Transverse colon (tissue), 4 donors: ENCODE measurements around the gene MGAT3. TPM values are rescaled to one million over a fixed set of nuclear protein-coding genes. Genes with fewer than 3 reads are reported as not detected.

ENCODE experiments used
- DNase-seq: peaks from one replicate; pipeline ENCODE4 v3.0.0-alpha.2; 2019
- H3K27ac ChIP-seq, 4 donors: fragments of 200-600 bp; sonication (generic); 2 replicates each; pipeline ENCODE4 v1.5.1; 2016 to 2018; ENCODE audit warnings: inconsistent platforms in 4 of 4
- H3K27me3 ChIP-seq: fragments of 200-600 bp; sonication (generic); 2 replicates; pipeline ENCODE4 v1.5.1; 2017; ENCODE audit warnings: inconsistent platforms
- H3K36me3 ChIP-seq, 4 donors: fragments of 200-600 bp; sonication (generic); 2 replicates each; pipeline ENCODE4 v1.5.1; 2017 to 2019; ENCODE audit warnings: inconsistent platforms in 4 of 4
- H3K4me1 ChIP-seq, 4 donors: fragments of 200-600 bp; sonication (generic); 2 replicates each; pipeline ENCODE4 v1.5.1; 2017 to 2020; ENCODE audit warnings: inconsistent platforms in 4 of 4
- H3K4me3 ChIP-seq, 4 donors: fragments of 200-600 bp; sonication (generic); 1 replicate in 1 of 4; 2 replicates in 3 of 4; pipeline versions ENCODE4 v1.5.1 to v1.6.1; 2017 to 2019; ENCODE audit warnings: inconsistent platforms in 4 of 4
- H3K9me3 ChIP-seq, 2 donors: fragments of 200-600 bp; sonication (generic); 2 replicates each; pipeline ENCODE4 v1.5.1; 2017 to 2019; ENCODE audit warnings: inconsistent platforms in 2 of 2
- EP300 ChIP-seq: sonication (generic); formaldehyde crosslinking; IDR thresholded peaks from one replicate; pipeline ENCODE4 v1.6.1; 2017; ENCODE audit warnings: antibody characterized with exemption, low read depth
- POLR2A ChIP-seq: fragments of 450-650 bp; IDR thresholded peaks from one replicate; pipeline ENCODE4 v1.6.1; 2016; ENCODE audit warnings: antibody characterized with exemption, mild to moderate bottlenecking, moderate library complexity
- POLR2AphosphoS5 ChIP-seq, 3 donors: sonication (generic); formaldehyde crosslinking; IDR thresholded peaks; one replicate each; pipeline ENCODE4 v1.6.1; 2016; ENCODE audit warnings: antibody characterized with exemption in 3 of 3
- WGBS, 2 donors: methylation state at CpG; one replicate each; pipeline ENCODE4 v1.1.5; 2018; ENCODE audit warnings: low coverage in 1 of 2; 5-methylcytosine and 5-hydroxymethylcytosine counted together
- in situ Hi-C, 4 donors: fragments of 200-750 bp; cut with MboI; loops; one replicate each; pipeline versions ENCODE4 v1.15.0 to v1.15.1; 2017; ENCODE audit warnings: low sequenced_read_pairs in 3 of 4, low pct_ligation_motif_present in 1 of 4, low pct_unique_long_range_greater_than_20kb in 1 of 4
- intact Hi-C: fragments of 100-400 bp; cut with DNase I; formaldehyde crosslinking; loops from one replicate; pipeline ENCODE4 v1.15.1; 2023; ENCODE audit warnings: low total_unique reads
- total RNA-seq, 4 donors: library from RNA; depleted of rRNA; stranded (reverse); fragments of >200 nt; gene quantifications; one replicate each; pipeline ENCODE4 v1.1.0, GENCODE V29; 2016
- TF ChIP-seq, protein P1 (sequence below), 5 experiments: fragments of 200-600 bp in 3 of 5; fragments of 450-650 bp in 2 of 5; sonication (generic) in 3 of 5; IDR thresholded peaks; 1 replicate in 2 of 5; 2 replicates in 3 of 5; pipeline ENCODE4 v1.5.1; 2016 to 2017; ENCODE audit warnings: antibody characterized with exemption in 5 of 5, inconsistent platforms in 3 of 5, mild to moderate bottlenecking in 2 of 5, moderate library complexity in 1 of 5

The MGAT3 gene
- total RNA-seq, 4 donors from 2014 or later: 1.2 to 10.1 (median 5.2) TPM

DNA sequence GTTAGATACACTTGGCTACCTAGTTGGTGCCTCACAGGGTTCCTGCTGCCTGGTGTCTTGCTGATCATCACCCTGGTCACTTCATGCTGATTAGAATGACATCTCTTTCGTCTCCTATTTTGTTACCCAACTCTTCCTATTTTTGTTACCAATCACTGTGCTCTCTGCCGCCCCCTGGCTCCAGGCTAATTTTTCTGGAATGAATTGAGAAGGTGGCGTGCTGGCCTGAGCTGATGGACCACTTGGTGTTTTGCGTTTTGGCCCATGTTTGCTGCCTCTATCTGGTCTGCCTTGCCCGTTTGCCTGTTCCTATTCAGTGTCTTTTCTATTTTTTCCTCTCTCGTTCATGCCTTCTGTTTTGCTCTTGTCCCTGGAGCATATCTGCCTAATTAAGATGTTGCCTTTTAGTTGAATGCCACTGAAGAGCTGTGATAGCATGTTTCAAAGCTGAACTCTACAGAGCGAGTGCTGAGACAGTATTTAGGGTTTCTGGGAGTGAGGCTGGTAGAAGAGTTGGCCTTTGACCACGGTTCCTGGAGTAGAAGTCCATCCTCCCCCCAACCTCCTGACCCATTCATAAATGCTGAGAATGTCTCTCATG, 57.7 kb downstream of the MGAT3 start:
- peak; percentile 57 for DNase-seq
- Histone ChIP-seq H3K9me3 (no peaks in the 10 kb centered on the region), H3K27ac (no peak overlapping the region), H3K27me3 (no peaks in the 10 kb centered on the region), H3K36me3 (peaks cover 0 to 58% (median 29%) of the 10 kb centered on the region in 4 donors), H3K4me1 (peaks cover 5 to 15% (median 11%) of the 10 kb centered on the region in 4 donors), H3K4me3 (no peak overlapping the region)
- in situ Hi-C loops (no loop called here), intact Hi-C loops (loop anchor here (10.0 kb wide), 1 partner anchor 110 kb away; no protein-coding TSS in a partner anchor)
- TF ChIP-seq EP300 (no peak), POLR2AphosphoS5 (IDR thresholded peaks at IDR 0.05) (no peak), POLR2A (no peak)
- TF ChIP-seq, protein P1, sequence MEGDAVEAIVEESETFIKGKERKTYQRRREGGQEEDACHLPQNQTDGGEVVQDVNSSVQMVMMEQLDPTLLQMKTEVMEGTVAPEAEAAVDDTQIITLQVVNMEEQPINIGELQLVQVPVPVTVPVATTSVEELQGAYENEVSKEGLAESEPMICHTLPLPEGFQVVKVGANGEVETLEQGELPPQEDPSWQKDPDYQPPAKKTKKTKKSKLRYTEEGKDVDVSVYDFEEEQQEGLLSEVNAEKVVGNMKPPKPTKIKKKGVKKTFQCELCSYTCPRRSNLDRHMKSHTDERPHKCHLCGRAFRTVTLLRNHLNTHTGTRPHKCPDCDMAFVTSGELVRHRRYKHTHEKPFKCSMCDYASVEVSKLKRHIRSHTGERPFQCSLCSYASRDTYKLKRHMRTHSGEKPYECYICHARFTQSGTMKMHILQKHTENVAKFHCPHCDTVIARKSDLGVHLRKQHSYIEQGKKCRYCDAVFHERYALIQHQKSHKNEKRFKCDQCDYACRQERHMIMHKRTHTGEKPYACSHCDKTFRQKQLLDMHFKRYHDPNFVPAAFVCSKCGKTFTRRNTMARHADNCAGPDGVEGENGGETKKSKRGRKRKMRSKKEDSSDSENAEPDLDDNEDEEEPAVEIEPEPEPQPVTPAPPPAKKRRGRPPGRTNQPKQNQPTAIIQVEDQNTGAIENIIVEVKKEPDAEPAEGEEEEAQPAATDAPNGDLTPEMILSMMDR (IDR thresholded peaks at IDR 0.05): peak; percentile 63 to 73 (median 69)
- 5 to 45% methylated on average over 2 to 8 of the region's 8 CpGs for WGBS, 2 donors

DNA sequence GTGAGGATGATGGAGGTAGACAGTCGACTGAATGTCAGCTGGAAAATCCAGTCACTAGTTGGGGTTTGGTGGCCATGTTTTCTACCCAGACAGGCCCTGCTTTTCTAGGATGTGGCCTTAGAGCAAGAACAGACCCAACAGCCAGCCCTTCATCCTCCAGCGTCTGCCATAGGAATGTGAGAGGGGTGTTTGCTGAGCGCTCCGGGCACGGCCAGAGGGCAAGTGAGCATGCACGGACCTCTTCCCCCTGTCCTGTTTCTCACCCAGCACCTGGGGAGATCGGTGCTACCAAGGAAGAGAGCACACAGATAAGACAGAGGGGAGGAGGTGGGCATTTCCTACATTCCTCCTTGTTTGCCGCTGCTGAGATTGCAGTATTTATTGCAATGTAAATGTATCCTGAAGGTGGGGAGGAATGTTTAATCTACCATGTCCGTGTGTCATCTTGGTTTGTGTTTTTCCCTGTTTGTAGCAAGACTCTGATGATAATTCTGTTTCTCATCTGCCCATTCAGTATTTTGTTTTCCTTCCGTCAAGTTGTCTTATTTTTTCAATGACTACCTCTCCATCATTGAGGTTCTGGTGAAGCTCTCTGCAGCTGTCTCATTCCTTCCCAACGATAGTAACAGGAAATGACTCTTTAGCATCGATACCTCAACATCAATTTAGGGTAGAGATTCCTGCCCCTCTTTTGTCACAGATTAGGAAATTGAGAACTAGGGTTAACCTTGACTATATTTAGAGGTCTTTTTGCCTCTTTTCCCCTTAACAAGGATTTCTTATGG, 58.6 kb downstream of the MGAT3 start:
- DNase-seq: no peak
- intact Hi-C loops (loop anchor here (10.0 kb wide), 1 partner anchor 111 kb away; no protein-coding TSS in a partner anchor), in situ Hi-C loops (no loop called here)
- no peak overlapping the region for H3K27ac ChIP-seq
- no peaks in the 10 kb centered on the region for H3K9me3 ChIP-seq
- no peaks in the 10 kb centered on the region for H3K27me3 ChIP-seq
- WGBS, 2 donors: 84 to 85% methylated on average over 5 to 12 of the region's 12 CpGs
- H3K4me3 ChIP-seq: no peak overlapping the region
- peaks cover 5 to 15% (median 11%) of the 10 kb centered on the region in 4 donors for H3K4me1 ChIP-seq
- TF ChIP-seq POLR2A: no peak
- TF ChIP-seq, protein P1 (IDR thresholded peaks at IDR 0.05): no peak
- TF ChIP-seq POLR2AphosphoS5 (IDR thresholded peaks at IDR 0.05): no peak
- TF ChIP-seq EP300: no peak
- peaks cover 0 to 51% (median 24%) of the 10 kb centered on the region in 4 donors for H3K36me3 ChIP-seq

DNA sequence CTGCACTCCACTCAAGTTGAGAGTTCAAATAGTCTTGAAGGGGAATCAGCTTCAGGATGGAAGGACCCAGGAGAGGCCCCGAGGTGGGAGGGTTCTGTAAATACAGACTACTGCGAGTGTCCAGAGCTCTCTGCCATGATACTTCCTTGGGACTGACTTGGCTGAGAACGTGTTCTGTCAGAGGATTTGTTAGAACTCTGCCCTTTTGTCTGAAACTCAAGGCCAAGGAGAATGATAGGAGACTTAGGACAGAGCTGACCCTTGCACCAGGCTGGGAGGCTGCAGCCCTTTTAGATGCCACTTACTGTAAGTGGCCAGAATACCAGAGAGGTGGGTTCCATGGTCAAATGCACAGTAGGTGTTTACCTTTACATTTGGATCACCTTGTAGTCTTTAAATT, 60.7 kb downstream of the MGAT3 start:
- in situ Hi-C loops (no loop called here), intact Hi-C loops (loop anchor here (10.0 kb wide), 1 partner anchor 113 kb away; no protein-coding TSS in a partner anchor)
- Histone ChIP-seq H3K9me3 (no peaks in the 10 kb centered on the region), H3K27ac (no peak overlapping the region), H3K36me3 (peaks cover 0 to 46% (median 22%) of the 10 kb centered on the region in 4 donors), H3K27me3 (no peaks in the 10 kb centered on the region), H3K4me1 (peaks cover 12 to 26% (median 22%) of the 10 kb centered on the region in 4 donors), H3K4me3 (no peak overlapping the region)
- 82 to 88% methylated on average over 2 to 3 of the region's 3 CpGs for WGBS, 2 donors
- DNase-seq: no peak
- no peak for TF ChIP-seq EP300
- TF ChIP-seq POLR2AphosphoS5 (IDR thresholded peaks at IDR 0.05): no peak
- no peak for TF ChIP-seq POLR2A
- TF ChIP-seq, protein P1 (IDR thresholded peaks at IDR 0.05): no peak

DNA sequence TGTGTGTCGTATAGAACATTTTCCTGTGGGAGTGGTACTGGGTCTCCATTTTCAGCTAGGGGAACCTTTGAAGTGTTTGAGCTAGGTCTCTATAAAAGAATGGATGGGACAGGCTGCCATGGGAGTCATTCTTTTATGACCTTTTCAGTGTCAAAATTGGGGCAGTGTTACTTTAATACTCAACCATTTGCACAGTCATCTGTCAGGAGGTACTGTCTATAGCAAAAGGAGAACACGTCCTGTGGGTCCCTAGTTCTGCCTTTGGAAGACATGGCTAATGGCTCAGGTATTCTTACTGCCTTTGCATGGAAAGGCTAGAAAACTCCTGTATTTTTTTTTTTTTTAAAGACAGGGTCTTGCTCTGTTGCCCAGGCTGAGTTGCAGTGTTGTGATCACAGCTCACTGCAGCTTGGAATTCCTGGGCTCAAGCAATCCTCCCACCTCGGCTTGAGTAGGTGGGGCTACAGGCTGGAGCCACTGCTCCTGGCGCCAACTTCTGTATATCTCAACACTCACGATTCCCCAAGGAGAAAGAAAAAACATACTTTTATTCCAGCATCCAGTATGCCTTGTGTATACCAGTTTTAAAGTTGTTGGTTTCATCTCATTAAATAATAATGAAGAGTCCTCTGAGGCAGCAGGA, 61.5 kb downstream of the MGAT3 start:
- in situ Hi-C loops (no loop called here), intact Hi-C loops (loop anchor here (10.0 kb wide), 1 partner anchor 113 kb away; no protein-coding TSS in a partner anchor)
- Histone ChIP-seq H3K27ac (peak overlapping the region; percentile 96 to 100 (median 100)), H3K27me3 (no peaks in the 10 kb centered on the region), H3K9me3 (no peaks in the 10 kb centered on the region), H3K36me3 (peaks cover 0 to 39% (median 19%) of the 10 kb centered on the region in 4 donors), H3K4me3 (no peak overlapping the region), H3K4me1 (peaks cover 15 to 34% (median 30%) of the 10 kb centered on the region in 4 donors)
- TF ChIP-seq, protein P1 (IDR thresholded peaks at IDR 0.05): no peak
- no peak for TF ChIP-seq POLR2AphosphoS5 (IDR thresholded peaks at IDR 0.05)
- no peak for TF ChIP-seq EP300
- no peak for TF ChIP-seq POLR2A
- no peak for DNase-seq
- 72 to 73% methylated on average over 2 to 5 of the region's 5 CpGs for WGBS, 2 donors
